Measurements from ENCODE around the gene ACAP1.

DNA sequence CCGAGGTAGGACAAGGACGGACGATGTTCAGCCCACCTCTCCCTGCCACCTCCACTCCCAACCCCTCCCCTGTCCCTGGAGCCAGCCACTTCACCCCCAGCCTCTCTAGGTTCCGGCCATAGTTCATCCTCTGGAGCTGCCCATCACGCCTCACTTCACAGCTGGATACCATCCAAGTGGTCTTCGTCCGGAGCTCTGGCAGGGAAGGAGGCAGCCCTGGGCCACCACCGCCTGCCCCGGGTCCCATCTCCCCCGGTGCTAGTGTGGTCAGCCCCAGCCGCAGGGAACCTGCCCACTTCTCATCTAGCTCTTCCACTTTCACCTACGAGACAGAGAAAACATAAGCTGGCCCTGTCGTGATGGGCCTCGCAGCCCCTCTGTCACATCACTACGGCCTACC lies 14.9 kb upstream of the ACAP1 start:
- no peak for TF ChIP-seq POLR2AphosphoS5 (IDR thresholded peaks at IDR 0.05)
- TF ChIP-seq, protein P1, sequence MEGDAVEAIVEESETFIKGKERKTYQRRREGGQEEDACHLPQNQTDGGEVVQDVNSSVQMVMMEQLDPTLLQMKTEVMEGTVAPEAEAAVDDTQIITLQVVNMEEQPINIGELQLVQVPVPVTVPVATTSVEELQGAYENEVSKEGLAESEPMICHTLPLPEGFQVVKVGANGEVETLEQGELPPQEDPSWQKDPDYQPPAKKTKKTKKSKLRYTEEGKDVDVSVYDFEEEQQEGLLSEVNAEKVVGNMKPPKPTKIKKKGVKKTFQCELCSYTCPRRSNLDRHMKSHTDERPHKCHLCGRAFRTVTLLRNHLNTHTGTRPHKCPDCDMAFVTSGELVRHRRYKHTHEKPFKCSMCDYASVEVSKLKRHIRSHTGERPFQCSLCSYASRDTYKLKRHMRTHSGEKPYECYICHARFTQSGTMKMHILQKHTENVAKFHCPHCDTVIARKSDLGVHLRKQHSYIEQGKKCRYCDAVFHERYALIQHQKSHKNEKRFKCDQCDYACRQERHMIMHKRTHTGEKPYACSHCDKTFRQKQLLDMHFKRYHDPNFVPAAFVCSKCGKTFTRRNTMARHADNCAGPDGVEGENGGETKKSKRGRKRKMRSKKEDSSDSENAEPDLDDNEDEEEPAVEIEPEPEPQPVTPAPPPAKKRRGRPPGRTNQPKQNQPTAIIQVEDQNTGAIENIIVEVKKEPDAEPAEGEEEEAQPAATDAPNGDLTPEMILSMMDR (IDR thresholded peaks at IDR 0.05): no peak
- no peak for TF ChIP-seq POLR2A (IDR thresholded peaks at IDR 0.05)
